GM23338 (cell line): ENCODE data around the gene NTMT1. TPM values are rescaled to one million over a fixed set of nuclear protein-coding genes. Genes with fewer than 3 reads are reported as not detected.

Source experiments
- ATAC-seq: fragments of 200-7000 bp; cut with Tn5 transposase; 3 replicates; pipeline ENCODE4 v1.9.1; 2020
- DNase-seq: peaks from one replicate; pipeline ENCODE4 v3.0.0-alpha.2; 2015; ENCODE audit warnings: low spot score
- H2AFZ ChIP-seq: fragments of 200-600 bp; sonication (generic); 2 replicates; pipeline ENCODE4 v1.8.0; 2016; ENCODE audit warnings: antibody characterized with exemption, mild to moderate bottlenecking, moderate library complexity
- H3F3A ChIP-seq: fragments of 200-600 bp; sonication (generic); replicated peaks from 2 replicates; pipeline ENCODE4 v1.8.0; 2017; ENCODE audit warnings: antibody characterized with exemption, mixed run types, low read depth
- H3K27ac ChIP-seq: fragments of 200-600 bp; sonication (generic); 2 replicates; pipeline ENCODE4 v1.6.1; 2016; ENCODE audit warnings: low read depth
- H3K27me3 ChIP-seq: fragments of 200-600 bp; sonication (generic); 2 replicates; pipeline ENCODE4 v1.8.0; 2016; ENCODE audit warnings: mild to moderate bottlenecking, mixed run types, moderate library complexity; ENCODE audit not compliant: insufficient read depth
- H3K36me3 ChIP-seq: fragments of 200-600 bp; sonication (generic); 2 replicates; pipeline ENCODE4 v1.8.0; 2016; ENCODE audit warnings: mild to moderate bottlenecking; ENCODE audit not compliant: insufficient read depth
- H3K4me1 ChIP-seq: fragments of 200-600 bp; sonication (generic); 2 replicates; pipeline ENCODE4 v1.8.0; 2016; ENCODE audit warnings: mild to moderate bottlenecking, moderate library complexity; ENCODE audit not compliant: insufficient read depth
- H3K4me2 ChIP-seq: fragments of 200-600 bp; sonication (generic); 2 replicates; pipeline ENCODE4 v1.7.1; 2017; ENCODE audit warnings: mixed run types
- H3K4me3 ChIP-seq: fragments of 200-600 bp; sonication (generic); 2 replicates; pipeline ENCODE4 v1.6.1; 2016; ENCODE audit warnings: mixed run types
- H3K79me2 ChIP-seq: fragments of 200-600 bp; sonication (generic); replicated peaks from 2 replicates; pipeline ENCODE4 v1.8.0; 2017; ENCODE audit warnings: mild to moderate bottlenecking; ENCODE audit not compliant: insufficient read depth
- H3K9me2 ChIP-seq: fragments of 200-600 bp; sonication (generic); 2 replicates; pipeline ENCODE4 v1.8.0; 2017; ENCODE audit not compliant: insufficient read depth
- H4K20me1 ChIP-seq: fragments of 200-600 bp; sonication (generic); replicated peaks from 2 replicates; pipeline ENCODE4 v1.8.0; 2017; ENCODE audit warnings: mild to moderate bottlenecking; ENCODE audit not compliant: insufficient read depth
- H3K27ac Mint-ChIP-seq: 2 replicates; pipeline ENCODE4 v1.8.0; 2020; ENCODE audit warnings: inconsistent platforms, mild to moderate bottlenecking, moderate library complexity, mixed read lengths
- H3K27me3 Mint-ChIP-seq: 3 replicates; pipeline ENCODE4 v1.8.0; 2022; ENCODE audit warnings: low read depth, mild to moderate bottlenecking, moderate library complexity, mixed read lengths, inconsistent platforms; ENCODE audit not compliant: insufficient read depth, poor library complexity
- H3K36me3 Mint-ChIP-seq: 3 replicates; pipeline ENCODE4 v1.8.0; 2021; ENCODE audit warnings: low read depth, mild to moderate bottlenecking, inconsistent platforms, moderate library complexity, mixed read lengths
- H3K4me1 Mint-ChIP-seq: 3 replicates; pipeline ENCODE4 v1.8.0; 2020; ENCODE audit warnings: mild to moderate bottlenecking, inconsistent platforms, mixed read lengths
- H3K4me3 Mint-ChIP-seq: 3 replicates; pipeline ENCODE4 v1.8.0; 2021; ENCODE audit warnings: moderate library complexity, mild to moderate bottlenecking, inconsistent platforms, mixed read lengths
- H3K9me3 Mint-ChIP-seq: 3 replicates; pipeline ENCODE4 v1.8.0; 2020; ENCODE audit warnings: moderate library complexity, mild to moderate bottlenecking, inconsistent platforms, mixed read lengths
- CREB1 ChIP-seq: fragments of 250-450 bp; sonication (Bioruptor Pico); IDR thresholded peaks from 2 replicates; pipeline ENCODE4 v1.5.0; 2020; ENCODE audit warnings: low read depth, mild to moderate bottlenecking, moderate library complexity
- CTCF ChIP-seq, 2 experiments: fragments of 200-600 bp in 1 of 2; sonication (generic) in 1 of 2; conservative IDR thresholded peaks; 2 replicates each; pipeline versions ENCODE4 v1.5.1 to v1.6.1; 2016 to 2017; ENCODE audit warnings: antibody characterized with exemption in 2 of 2, low read depth in 2 of 2, mild to moderate bottlenecking in 2 of 2, moderate library complexity in 1 of 2
- ETS1 ChIP-seq: IDR thresholded peaks from 2 replicates; pipeline ENCODE4 v1.6.1; 2016; ENCODE audit warnings: antibody characterized with exemption
- EZH2 ChIP-seq: fragments of 200-600 bp; sonication (generic); IDR thresholded peaks from one replicate; pipeline ENCODE4 v1.8.0; 2017; ENCODE audit warnings: antibody characterized with exemption, mild to moderate bottlenecking, low read depth; ENCODE audit not compliant: unreplicated experiment
- EZH2phosphoT487 ChIP-seq: fragments of 200-600 bp; sonication (generic); IDR thresholded peaks from one replicate; pipeline ENCODE4 v1.8.1; 2018; ENCODE audit warnings: antibody characterized with exemption; ENCODE audit not compliant: unreplicated experiment
- JUNB ChIP-seq: IDR thresholded peaks from one replicate; pipeline ENCODE4 v1.6.1; 2016; ENCODE audit warnings: antibody characterized with exemption; ENCODE audit not compliant: unreplicated experiment
- NANOG ChIP-seq: IDR thresholded peaks from 2 replicates; pipeline ENCODE4 v1.6.1; 2016; ENCODE audit warnings: antibody characterized with exemption, borderline replicate concordance
- POLR2AphosphoS5 ChIP-seq: IDR thresholded peaks from 2 replicates; pipeline ENCODE4 v1.6.1; 2016; ENCODE audit warnings: antibody characterized with exemption, low read depth
- REST ChIP-seq: IDR thresholded peaks from one replicate; pipeline ENCODE4 v1.6.1; 2018; ENCODE audit warnings: antibody characterized with exemption; ENCODE audit not compliant: unreplicated experiment
- STAT1 ChIP-seq: IDR thresholded peaks from one replicate; pipeline ENCODE4 v1.6.1; 2016; ENCODE audit warnings: antibody characterized with exemption; ENCODE audit not compliant: unreplicated experiment
- ZNF114 ChIP-seq: fragments of 250-450 bp; sonication (Bioruptor Pico); IDR thresholded peaks from 2 replicates; pipeline ENCODE4 v1.5.0; 2020; ENCODE audit warnings: mild to moderate bottlenecking, moderate library complexity
- ZNF331 ChIP-seq: fragments of 250-450 bp; sonication (Bioruptor Pico); IDR thresholded peaks from 2 replicates; pipeline ENCODE4 v1.5.0; 2020; ENCODE audit warnings: low read depth, mild to moderate bottlenecking, moderate library complexity
- ZNF462 ChIP-seq: fragments of 250-450 bp; sonication (Bioruptor Pico); IDR thresholded peaks from 2 replicates; pipeline ENCODE4 v1.5.0; 2020; ENCODE audit warnings: mild to moderate bottlenecking, moderate library complexity
- polyA plus RNA-seq: library from polyadenylated mRNA; unstranded; fragments of >200 nt; fragmentation: Nextera tagmentation; extraction: Ambion mirVana; gene quantifications from 2 replicates; pipeline ENCODE4 v1.2.1, GENCODE V29; 2016
- total RNA-seq: library from RNA; depleted of rRNA; stranded (reverse); fragments of >200 nt; shearing (Covaris generic); gene quantifications from 2 replicates; pipeline ENCODE4 v1.2.3, GENCODE V29; 2014

NTMT1 gene
- total and polyA plus RNA-seq, 2 experiments from 2014 or later = 59.4 to 108 TPM

- H3K36me3 Mint-ChIP-seq = no peaks in the 10 kb centered on the region; the same call in 2 of the 3 replicates
- Histone ChIP-seq H3K27me3 (peaks cover 20% of the 10 kb centered on the region), H2AFZ (no peak overlapping the region), H3K4me3 (no peak overlapping the region), H3F3A (0 out of 2 replicates have a peak, but pooled peaks cover 6% of the 10 kb centered on the region), H3K27ac (no peak overlapping the region), H3K36me3 (no peaks in the 10 kb centered on the region), H3K4me2 (no peak overlapping the region), H3K4me1 (peaks cover 9% of the 10 kb centered on the region; the same call in 1 of the 2 replicates), H3K9me2 (no peaks in the 10 kb centered on the region), H4K20me1 (no peaks in the 10 kb centered on the region), H3K79me2 (no peaks in the 10 kb centered on the region)
- no peak overlapping the region for H3K4me3 Mint-ChIP-seq
- peaks cover 42% of the 10 kb centered on the region for H3K27me3 Mint-ChIP-seq
- ATAC-seq (no peak), DNase-seq (no peak)
- H3K4me1 Mint-ChIP-seq = peaks cover 9% of the 10 kb centered on the region
- no peak overlapping the region for H3K27ac Mint-ChIP-seq
- H3K9me3 Mint-ChIP-seq = no peaks in the 10 kb centered on the region
- no peak for TF ChIP-seq ETS1
- no peak for TF ChIP-seq NANOG
- TF ChIP-seq POLR2AphosphoS5 = no peak
- no peak for TF ChIP-seq CTCF (conservative IDR thresholded peaks at IDR 0.05; ENCODE audit: low read depth in 2 of 2)
- no peak for TF ChIP-seq CREB1 (CRISPR knock-in tag)
- no peak for TF ChIP-seq JUNB
- TF ChIP-seq STAT1 = no peak
- no peak for TF ChIP-seq EZH2
- TF ChIP-seq REST = no peak
- no peak for TF ChIP-seq ZNF331 (CRISPR knock-in tag)
- no peak for TF ChIP-seq EZH2phosphoT487
- no peak for TF ChIP-seq ZNF114 (CRISPR knock-in tag)
- no peak for TF ChIP-seq ZNF462 (CRISPR knock-in tag)
These were observed 11.0 kb upstream of the NTMT1 start for GRCh38 chr9:129614932-129615331.
